HepG2 (cell line): ENCODE results near the gene LYST. TPM values are rescaled to one million over a fixed set of nuclear protein-coding genes. Genes with fewer than 3 reads are reported as not detected.

Experiments
- AGO2 ChIP-seq: fragments of 200-400 bp; formaldehyde crosslinking; optimal IDR thresholded peaks from 2 replicates; pipeline ENCODE3; 2017; ENCODE audit warnings: mild to moderate bottlenecking, low read depth, low read length, moderate library complexity
- BCL6 ChIP-seq: IDR thresholded peaks from 2 replicates; pipeline ENCODE4 v1.6.1; 2016; ENCODE audit warnings: missing genetic modification reagents, missing compliant biosample characterization
- CBX1 ChIP-seq: IDR thresholded peaks from one replicate; pipeline ENCODE4 v1.6.1; 2016; ENCODE audit warnings: antibody characterized with exemption, low read depth
- CTCF ChIP-seq: sonication (generic); formaldehyde crosslinking; IDR thresholded peaks from 2 replicates; pipeline ENCODE4 v1.5.0; 2020; ENCODE audit warnings: mild to moderate bottlenecking, missing genetic modification reagents, moderate library complexity
- ETV5 ChIP-seq: IDR thresholded peaks from 2 replicates; pipeline ENCODE4 v1.6.1; 2018; ENCODE audit warnings: missing biosample characterization, missing genetic modification reagents, inconsistent platforms, borderline replicate concordance
- GABPA ChIP-seq, 2 experiments: IDR thresholded peaks; 2 replicates each; pipeline ENCODE4 v1.6.1; 2011 to 2016; ENCODE audit warnings: low read depth in 2 of 2, low read length in 1 of 2, missing biosample characterization in 1 of 2, missing genetic modification characterization in 1 of 2
- HNF4A ChIP-seq: sonication (generic); formaldehyde crosslinking; IDR thresholded peaks from 2 replicates; pipeline ENCODE4 v1.4.0; 2020; ENCODE audit warnings: missing genetic modification reagents
- HNF4G ChIP-seq, 2 experiments: sonication (generic) in 1 of 2; formaldehyde crosslinking in 1 of 2; IDR thresholded peaks; 2 replicates each; pipeline versions ENCODE4 v1.4.0 to v1.6.1; 2011 to 2020; ENCODE audit warnings: borderline replicate concordance in 2 of 2, low read depth in 2 of 2, mild to moderate bottlenecking in 2 of 2, low read length in 1 of 2, missing genetic modification reagents in 1 of 2, moderate library complexity in 1 of 2
- HOXA9 ChIP-seq: sonication (generic); formaldehyde crosslinking; IDR thresholded peaks from 2 replicates; pipeline ENCODE4 v1.8.1; 2022; ENCODE audit warnings: missing genetic modification reagents, mild to moderate bottlenecking, moderate library complexity, borderline replicate concordance
- KAT8 ChIP-seq: IDR thresholded peaks from 2 replicates; pipeline ENCODE4 v1.6.1; 2016; ENCODE audit warnings: missing genetic modification reagents, missing compliant biosample characterization
- MAZ ChIP-seq, 2 experiments: sonication (generic) in 1 of 2; formaldehyde crosslinking in 1 of 2; IDR thresholded peaks; 2 replicates each; pipeline versions ENCODE4 v1.5.0 to v1.6.1; 2012 to 2020; ENCODE audit warnings: low read depth in 2 of 2, mild to moderate bottlenecking in 2 of 2, borderline replicate concordance in 1 of 2, improper control_type of control experiment in 1 of 2, low read length in 1 of 2, missing genetic modification reagents in 1 of 2, moderate library complexity in 1 of 2
- MYC ChIP-seq: sonication (generic); formaldehyde crosslinking; IDR thresholded peaks from 2 replicates; pipeline ENCODE4 v1.9.0; 2021; ENCODE audit warnings: missing genetic modification reagents, borderline replicate concordance
- NR2F1 ChIP-seq, 2 experiments: fragments of 450-650 bp in 1 of 2; formaldehyde crosslinking in 1 of 2; IDR thresholded peaks; 2 replicates each; pipeline versions ENCODE4 v1.5.0 to v1.6.1; 2016 to 2020; ENCODE audit warnings: mild to moderate bottlenecking in 1 of 2, missing compliant biosample characterization in 1 of 2, missing genetic modification reagents in 1 of 2, moderate library complexity in 1 of 2
- NRL ChIP-seq: sonication (generic); formaldehyde crosslinking; IDR thresholded peaks from 2 replicates; pipeline ENCODE4 v1.5.0; 2020; ENCODE audit warnings: missing genetic modification reagents, mild to moderate bottlenecking, moderate library complexity, borderline replicate concordance
- RFXAP ChIP-seq: sonication (generic); formaldehyde crosslinking; IDR thresholded peaks from 2 replicates; pipeline ENCODE4 v1.4.0; 2020; ENCODE audit warnings: missing genetic modification reagents, borderline replicate concordance
- SP1 ChIP-seq, 2 experiments: fragments of 450-650 bp in 1 of 2; sonication (generic) in 1 of 2; formaldehyde crosslinking in 1 of 2; IDR thresholded peaks; 2 replicates each; pipeline versions ENCODE4 v1.4.0 to v1.6.1; 2016 to 2020; ENCODE audit warnings: missing genetic modification reagents in 1 of 2
- TFE3 ChIP-seq: IDR thresholded peaks from 2 replicates; pipeline ENCODE4 v1.6.1; 2016
- YEATS2 ChIP-seq: sonication (generic); formaldehyde crosslinking; IDR thresholded peaks from 2 replicates; pipeline ENCODE4 v1.4.0; 2020; ENCODE audit warnings: missing genetic modification reagents, borderline replicate concordance
- ZMYM4 ChIP-seq: sonication (generic); formaldehyde crosslinking; IDR thresholded peaks from 2 replicates; pipeline ENCODE4 v1.8.1; 2023; ENCODE audit warnings: mild to moderate bottlenecking, missing genetic modification reagents
- ZNF556 ChIP-seq: sonication (generic); formaldehyde crosslinking; IDR thresholded peaks from 2 replicates; pipeline ENCODE4 v1.4.0; 2020; ENCODE audit warnings: mild to moderate bottlenecking, missing genetic modification reagents, borderline replicate concordance
- polyA plus RNA-seq, 8 experiments: library from polyadenylated mRNA; depleted of rRNA in 3 of 8; stranded (reverse) in 7 of 8; unstranded in 1 of 8; fragments of >200 nt; fragmentation: Illumina TruSeq in 4 of 8; extraction: Trizol in 4 of 8; gene quantifications; 2 replicates each; pipeline versions ENCODE4 v1.2.1 to v1.2.3, GENCODE V29; 2011 to 2016; ENCODE audit warnings: low read depth in 4 of 8, missing spikeins in 1 of 8, mixed read lengths in 1 of 8; ENCODE audit not compliant: insufficient read depth in 1 of 8
- total RNA-seq, 5 experiments: library from RNA; depleted of rRNA; stranded (reverse); fragments of >200 nt; fragmentation: Illumina TruSeq; extraction: Trizol; gene quantifications; 2 replicates each; pipeline ENCODE4 v1.2.3, GENCODE V29; 2016; ENCODE audit warnings: low read depth in 1 of 5
- TF ChIP-seq, protein P1 (sequence below): IDR thresholded peaks from 2 replicates; pipeline ENCODE4 v1.6.1; 2018; ENCODE audit warnings: missing genetic modification reagents, mild to moderate bottlenecking, missing compliant biosample characterization
- TF ChIP-seq, protein P2 (sequence below): sonication (generic); formaldehyde crosslinking; conservative IDR thresholded peaks from 2 replicates; pipeline ENCODE4 v1.8.0; 2022; ENCODE audit warnings: mild to moderate bottlenecking, moderate library complexity, missing genetic modification reagents

LYST gene
- total and polyA plus RNA-seq, 2 of the 13 experiments (the other 11 are each of a cell fraction or from before 2014, with no cell fraction given): 0.91 to 2.5 TPM

- TF ChIP-seq, protein P1, sequence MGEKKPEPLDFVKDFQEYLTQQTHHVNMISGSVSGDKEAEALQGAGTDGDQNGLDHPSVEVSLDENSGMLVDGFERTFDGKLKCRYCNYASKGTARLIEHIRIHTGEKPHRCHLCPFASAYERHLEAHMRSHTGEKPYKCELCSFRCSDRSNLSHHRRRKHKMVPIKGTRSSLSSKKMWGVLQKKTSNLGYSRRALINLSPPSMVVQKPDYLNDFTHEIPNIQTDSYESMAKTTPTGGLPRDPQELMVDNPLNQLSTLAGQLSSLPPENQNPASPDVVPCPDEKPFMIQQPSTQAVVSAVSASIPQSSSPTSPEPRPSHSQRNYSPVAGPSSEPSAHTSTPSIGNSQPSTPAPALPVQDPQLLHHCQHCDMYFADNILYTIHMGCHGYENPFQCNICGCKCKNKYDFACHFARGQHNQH (CRISPR knock-in tag): peak; percentile 76
- TF ChIP-seq RFXAP (CRISPR knock-in tag) (peak; percentile 36; the same call in 1 of the 2 replicates), ZMYM4 (peak; percentile 73), NRL (CRISPR knock-in tag) (0 out of 2 replicates have a peak, but pooled peaks have one; percentile 78), KAT8 (CRISPR knock-in tag) (0 out of 2 replicates have a peak, but pooled peaks have one; percentile 42), GABPA (IDR thresholded peaks at IDR 0.05; ENCODE audit: low read depth, low read length) (no peak), GABPA (CRISPR knock-in tag; IDR thresholded peaks at IDR 0.05; ENCODE audit: low read depth) (no peak), NR2F1 (CRISPR knock-in tag; IDR thresholded peaks at IDR 0.05) (0 out of 4 replicates have a peak, but pooled peaks of 1 of the 2 experiments have one; percentile 41), MYC (peak; percentile 85; the same call in 1 of the 2 replicates), MAZ (IDR thresholded peaks at IDR 0.05; ENCODE audit: borderline replicate concordance, low read depth, low read length) (no peak), MAZ (CRISPR knock-in tag; IDR thresholded peaks at IDR 0.05; ENCODE audit: low read depth) (peak; percentile 55; the same call in 1 of the 2 replicates), YEATS2 (CRISPR knock-in tag) (peak; percentile 49; the same call in 1 of the 2 replicates), TFE3 (CRISPR knock-in tag) (0 out of 2 replicates have a peak, but pooled peaks have one; percentile 19), AGO2 (no peak), ZNF556 (CRISPR knock-in tag) (peak; percentile 74), ETV5 (CRISPR knock-in tag) (no peak), HNF4G (IDR thresholded peaks at IDR 0.05; ENCODE audit: borderline replicate concordance, low read depth, low read length) (peak; percentile 46), HNF4G (CRISPR knock-in tag; IDR thresholded peaks at IDR 0.05; ENCODE audit: borderline replicate concordance, low read depth) (peak; percentile 73), CTCF (peak; percentile 77), SP1 (IDR thresholded peaks at IDR 0.05) (no peak), SP1 (CRISPR knock-in tag; IDR thresholded peaks at IDR 0.05) (no peak), BCL6 (peak; percentile 32; the same call in 1 of the 2 replicates), HNF4A (CRISPR knock-in tag) (peak; percentile 86), HOXA9 (no peak), CBX1 (no peak)
- TF ChIP-seq, protein P2, sequence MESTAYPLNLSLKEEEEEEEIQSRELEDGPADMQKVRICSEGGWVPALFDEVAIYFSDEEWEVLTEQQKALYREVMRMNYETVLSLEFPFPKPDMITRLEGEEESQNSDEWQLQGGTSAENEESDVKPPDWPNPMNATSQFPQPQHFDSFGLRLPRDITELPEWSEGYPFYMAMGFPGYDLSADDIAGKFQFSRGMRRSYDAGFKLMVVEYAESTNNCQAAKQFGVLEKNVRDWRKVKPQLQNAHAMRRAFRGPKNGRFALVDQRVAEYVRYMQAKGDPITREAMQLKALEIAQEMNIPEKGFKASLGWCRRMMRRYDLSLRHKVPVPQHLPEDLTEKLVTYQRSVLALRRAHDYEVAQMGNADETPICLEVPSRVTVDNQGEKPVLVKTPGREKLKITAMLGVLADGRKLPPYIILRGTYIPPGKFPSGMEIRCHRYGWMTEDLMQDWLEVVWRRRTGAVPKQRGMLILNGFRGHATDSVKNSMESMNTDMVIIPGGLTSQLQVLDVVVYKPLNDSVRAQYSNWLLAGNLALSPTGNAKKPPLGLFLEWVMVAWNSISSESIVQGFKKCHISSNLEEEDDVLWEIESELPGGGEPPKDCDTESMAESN (CRISPR knock-in tag): 0 out of 2 replicates have a peak, but pooled peaks have one; percentile 41
These were observed 252.2 kb downstream of the LYST start (continued) for GRCh38 chr1:235614442-235614954.
